ENCODE results near the gene GALNT6.

The GALNT6 gene, protein sequence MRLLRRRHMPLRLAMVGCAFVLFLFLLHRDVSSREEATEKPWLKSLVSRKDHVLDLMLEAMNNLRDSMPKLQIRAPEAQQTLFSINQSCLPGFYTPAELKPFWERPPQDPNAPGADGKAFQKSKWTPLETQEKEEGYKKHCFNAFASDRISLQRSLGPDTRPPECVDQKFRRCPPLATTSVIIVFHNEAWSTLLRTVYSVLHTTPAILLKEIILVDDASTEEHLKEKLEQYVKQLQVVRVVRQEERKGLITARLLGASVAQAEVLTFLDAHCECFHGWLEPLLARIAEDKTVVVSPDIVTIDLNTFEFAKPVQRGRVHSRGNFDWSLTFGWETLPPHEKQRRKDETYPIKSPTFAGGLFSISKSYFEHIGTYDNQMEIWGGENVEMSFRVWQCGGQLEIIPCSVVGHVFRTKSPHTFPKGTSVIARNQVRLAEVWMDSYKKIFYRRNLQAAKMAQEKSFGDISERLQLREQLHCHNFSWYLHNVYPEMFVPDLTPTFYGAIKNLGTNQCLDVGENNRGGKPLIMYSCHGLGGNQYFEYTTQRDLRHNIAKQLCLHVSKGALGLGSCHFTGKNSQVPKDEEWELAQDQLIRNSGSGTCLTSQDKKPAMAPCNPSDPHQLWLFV

DNA sequence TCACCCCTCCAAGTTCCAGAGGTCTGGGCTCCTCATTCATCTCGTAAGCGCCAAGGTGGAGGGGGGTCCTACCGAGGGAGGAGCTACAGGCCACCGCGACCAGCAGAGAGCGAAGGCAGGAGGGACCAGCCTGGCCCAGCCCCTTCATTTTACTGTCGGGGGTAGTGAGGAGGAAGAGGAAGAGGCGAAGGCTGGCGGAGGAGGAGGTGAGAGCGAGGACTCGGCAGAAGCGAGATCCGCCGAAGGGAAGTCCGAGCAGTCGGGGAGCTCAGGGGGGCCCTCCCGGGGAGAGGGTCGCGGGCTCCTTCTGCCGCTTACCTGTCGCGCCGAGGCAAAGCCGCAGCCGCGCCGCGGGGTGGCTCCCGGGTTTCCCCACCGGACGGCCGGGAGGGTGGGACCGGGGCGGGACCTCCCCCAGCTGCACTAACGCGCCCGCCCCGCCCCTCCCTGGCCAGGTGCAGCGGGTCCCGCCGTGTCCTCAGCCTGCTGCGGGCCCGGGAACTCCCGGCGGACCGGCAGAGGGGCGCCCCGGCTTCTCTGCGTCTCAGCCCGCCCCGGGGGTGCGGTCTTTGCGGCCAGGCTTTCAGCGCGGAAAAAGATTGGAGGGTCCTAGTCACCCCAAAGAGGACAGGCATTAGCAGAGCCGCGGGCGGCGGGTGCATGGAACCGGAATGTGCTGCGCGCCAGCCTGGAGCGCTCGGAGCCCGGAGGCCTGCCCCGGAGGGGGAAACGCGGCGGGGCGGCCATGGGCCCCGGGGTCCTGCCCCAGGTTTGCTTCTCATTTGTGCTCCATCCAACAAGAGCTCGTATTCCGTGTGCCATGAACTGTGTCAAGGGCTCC, at the start of gene GALNT6:
Gene GALNT6, minus strand, starts transcription at position 124 of the 841 bp plus-strand sequence. CDS start 11,625 bp downstream, outside the sequence.
- peak in 1 of 2 experiments; percentile 37 for DNase-seq

DNA sequence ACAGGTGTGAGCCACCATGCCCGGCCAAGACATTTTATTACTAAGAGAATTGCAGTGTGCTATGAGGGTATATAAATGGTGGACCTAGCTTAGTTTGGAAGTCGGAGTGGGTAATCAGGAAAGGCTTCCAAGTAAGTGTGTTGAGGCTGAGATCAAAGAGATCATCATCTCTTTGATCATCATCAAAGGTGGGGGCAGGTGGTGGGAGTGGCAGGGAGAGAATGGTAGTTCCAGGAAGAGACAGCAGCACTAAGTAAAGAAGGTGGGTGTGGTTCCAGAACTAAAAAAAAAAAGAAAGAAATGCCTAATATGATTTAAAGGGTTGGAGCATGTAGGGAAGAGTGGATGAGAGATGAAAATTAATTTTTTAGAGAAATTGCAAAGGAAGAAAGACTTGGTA, 48.1 kb upstream of the GALNT6 start:
- DNase-seq, result no peak

DNA sequence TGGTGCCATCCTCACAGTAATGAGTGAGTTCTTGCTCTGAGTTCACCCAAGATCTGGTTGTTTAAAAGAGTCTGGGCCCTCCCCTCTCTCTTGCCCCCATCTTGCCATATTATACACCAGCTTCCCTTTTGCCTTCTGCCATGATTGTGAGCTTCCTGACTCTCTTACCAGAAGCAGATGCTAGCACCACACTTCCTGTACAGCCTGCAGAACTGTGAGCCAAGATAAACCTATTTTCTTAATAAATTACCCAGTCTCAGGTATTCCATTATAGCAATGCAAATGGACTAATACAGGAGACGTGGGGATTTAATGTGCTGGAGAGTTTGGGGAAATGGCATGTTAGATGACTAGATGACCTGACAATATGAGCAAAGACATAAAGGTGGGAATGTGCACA, 46.2 kb upstream of the GALNT6 start:
- DNase-seq, result no peak

DNA sequence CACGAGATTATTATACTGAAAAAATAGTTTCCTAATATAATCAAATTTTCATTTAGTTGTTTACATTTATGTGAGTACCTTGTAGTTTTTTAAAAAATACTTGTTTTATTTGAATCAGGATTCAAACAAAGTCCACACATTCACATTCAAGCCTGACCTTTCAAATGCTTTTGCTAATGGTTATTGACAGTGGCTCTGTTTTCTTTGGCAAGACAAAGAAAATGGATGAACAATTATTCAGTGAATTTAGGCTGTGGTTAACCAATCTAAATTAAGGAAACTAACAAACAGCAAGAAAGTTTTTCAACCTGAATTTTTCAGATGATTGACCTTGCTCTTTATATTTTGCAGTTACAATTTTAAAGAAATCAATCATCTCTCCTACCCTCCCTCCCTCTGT, 43.1 kb upstream of the GALNT6 start:
- DNase-seq, result no peak

DNA sequence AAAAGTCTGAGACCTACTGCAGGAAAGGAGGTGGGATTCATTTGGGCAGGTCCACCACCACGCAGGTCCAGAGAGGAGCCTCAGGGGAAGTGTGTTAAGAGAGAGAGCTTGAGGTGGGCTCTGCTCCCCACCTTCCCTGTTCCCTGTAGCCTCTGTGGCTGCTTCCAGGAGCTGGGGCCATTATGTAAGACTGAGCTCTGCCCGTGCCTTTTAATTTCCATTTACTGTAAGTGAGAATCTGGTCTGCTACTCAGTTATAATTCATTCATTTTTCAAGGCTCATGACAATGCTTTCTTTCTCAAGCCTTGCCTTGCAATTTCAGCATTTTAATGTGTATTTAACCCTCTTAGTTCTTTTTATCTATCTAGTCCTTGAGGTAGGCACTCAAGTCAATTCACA, 41.7 kb upstream of the GALNT6 start:
- DNase-seq, result no peak

DNA sequence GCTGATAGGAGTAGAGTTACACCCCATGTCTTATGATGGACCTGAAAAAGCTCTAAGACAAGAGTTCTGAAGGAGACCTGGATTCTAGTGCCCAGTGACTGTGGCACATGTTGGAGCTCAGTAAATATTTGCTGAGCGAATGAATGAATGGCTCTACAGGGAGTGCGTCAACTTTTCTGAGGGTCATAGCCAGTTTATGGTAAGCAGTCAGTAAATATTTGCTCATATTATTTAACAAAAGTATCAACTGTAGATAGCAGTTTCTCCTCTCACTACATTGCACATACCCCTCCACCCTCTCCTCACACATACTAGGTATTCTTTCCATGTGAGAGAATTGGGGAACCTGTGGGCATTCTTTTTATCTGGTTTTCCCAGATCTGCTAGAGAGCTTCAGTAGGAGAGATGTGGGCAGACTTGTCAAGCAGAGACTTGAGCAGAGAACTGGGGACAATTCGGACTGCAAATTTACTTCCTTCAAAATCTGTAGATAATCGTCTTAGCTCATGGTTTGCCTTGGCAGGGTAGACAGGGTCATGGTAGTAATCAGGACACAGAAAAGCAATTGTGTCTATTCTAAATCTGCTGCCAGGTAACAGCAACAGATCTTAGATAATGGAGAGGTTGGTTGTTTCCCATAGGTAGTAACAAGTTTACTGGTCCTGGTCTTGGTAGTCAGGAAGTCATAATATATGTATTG, 39.1 kb upstream of the GALNT6 start:
- no peak for DNase-seq

DNA sequence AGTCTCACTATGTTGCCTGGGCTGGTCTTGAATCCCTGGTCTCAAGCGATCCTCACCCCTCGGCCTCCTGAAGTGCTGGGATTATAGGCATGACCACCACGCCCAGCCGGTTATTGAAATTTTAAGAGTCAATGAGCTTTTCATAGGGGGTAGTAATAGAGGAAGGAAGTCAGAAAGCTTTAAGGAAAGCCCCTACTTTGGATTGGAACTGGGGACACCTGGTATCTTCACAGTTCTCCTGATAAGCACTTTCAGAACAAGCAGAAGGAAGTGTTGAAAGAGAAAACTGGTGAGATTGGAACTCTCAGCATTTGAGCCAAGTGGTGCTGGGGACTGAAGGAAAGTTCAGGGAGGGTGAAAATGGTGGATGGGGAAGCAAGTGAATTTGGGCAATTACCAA, 38.5 kb upstream of the GALNT6 start:
- no peak for DNase-seq

DNA sequence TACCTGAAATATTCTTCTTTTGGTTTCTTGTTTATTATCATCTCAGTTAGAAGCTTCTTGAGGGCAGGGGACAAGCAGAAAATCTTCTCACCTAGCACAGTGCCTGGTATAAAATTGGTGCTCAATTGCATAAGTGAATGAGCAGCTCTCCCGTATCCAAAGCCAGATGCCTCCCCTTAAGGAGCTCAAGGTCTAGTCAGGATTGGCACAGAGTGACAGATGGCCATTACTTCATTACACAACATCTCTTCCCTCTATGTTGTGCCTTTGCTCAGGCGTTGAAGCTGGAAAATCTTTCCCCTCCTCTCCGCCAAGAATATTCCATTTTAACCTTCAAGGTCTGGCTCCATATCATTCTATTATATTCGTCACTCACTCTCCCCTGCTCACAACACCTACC, 37.0 kb upstream of the GALNT6 start:
- DNase-seq, result no peak

DNA sequence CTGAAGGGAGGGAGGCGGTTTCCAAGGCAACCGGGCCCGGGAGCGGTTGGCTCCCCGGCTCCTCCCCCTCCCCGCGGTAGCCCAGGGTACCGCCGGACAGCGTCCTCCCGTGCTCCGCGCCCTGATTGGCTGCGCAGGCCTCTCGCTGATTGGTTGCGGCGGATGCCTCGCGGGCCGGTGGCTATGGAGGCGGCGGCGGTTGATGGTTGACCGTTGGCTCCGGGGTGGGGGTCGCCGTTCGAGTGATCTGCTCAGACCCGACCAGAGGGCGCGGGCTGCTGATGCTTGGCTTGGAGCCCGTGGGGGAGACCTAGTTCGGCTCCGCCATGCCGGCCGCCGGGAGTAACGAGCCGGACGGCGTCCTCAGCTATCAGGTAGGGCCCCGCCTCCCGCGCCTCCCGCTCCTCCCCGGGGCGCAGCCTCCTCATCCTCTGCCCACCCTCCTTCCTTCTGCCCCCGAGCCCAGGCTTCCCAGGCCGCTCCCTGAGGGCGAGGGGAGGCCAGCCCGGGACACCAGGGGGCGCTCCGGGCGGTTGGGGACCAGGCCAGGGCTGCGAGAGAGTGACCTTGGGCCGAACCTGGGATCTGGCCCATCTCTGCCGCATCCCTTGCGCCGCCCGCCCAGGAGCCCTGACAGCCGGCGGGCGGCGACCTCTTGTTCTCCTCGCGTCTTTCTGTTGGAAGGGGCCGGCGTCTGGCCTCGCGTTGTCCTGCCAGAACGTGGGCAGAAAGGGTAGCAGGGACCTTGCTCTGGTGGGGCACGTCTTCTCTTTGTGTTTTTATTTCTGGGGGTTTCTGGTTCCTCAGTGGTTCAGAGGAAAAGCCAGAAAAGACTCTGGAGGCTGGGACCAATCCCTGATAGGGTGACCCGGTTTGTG, 33.7 kb upstream of the GALNT6 start, which contains the start of gene SLC4A8:
Gene SLC4A8, plus strand, starts transcription at position 170 of the 878 bp plus-strand sequence. Its CDS starts 157 bp downstream, at position 327.
- peak; percentile 69 to 86 for DNase-seq

DNA sequence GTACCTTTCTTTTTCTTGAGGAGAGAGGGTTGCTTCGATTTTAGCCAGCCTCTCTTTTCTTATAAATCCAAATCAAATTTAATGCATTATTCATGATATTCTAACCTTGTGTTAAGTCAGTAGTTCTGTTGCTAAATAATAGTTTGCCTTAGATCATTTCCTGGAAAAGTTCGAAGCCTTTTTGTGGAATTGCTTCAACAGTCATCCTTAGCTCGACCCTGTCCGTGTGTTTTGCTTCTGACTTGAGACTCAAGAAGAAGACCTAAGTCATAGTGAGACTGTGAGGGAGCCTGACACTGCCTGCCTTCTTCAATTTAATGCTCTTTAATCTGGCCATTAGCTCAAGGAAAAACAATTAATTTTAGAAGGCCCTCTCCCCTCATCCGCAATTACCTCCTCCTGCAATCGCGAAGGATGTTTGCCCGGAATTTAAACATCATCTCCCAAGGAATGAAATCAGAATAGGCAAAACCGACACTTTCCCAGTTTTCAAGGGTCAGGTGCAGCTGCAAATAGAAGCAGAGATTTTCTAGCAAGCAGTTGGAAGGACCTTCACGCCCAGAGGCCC, 33.0 kb upstream of the GALNT6 start:
- DNase-seq, result no peak

DNA sequence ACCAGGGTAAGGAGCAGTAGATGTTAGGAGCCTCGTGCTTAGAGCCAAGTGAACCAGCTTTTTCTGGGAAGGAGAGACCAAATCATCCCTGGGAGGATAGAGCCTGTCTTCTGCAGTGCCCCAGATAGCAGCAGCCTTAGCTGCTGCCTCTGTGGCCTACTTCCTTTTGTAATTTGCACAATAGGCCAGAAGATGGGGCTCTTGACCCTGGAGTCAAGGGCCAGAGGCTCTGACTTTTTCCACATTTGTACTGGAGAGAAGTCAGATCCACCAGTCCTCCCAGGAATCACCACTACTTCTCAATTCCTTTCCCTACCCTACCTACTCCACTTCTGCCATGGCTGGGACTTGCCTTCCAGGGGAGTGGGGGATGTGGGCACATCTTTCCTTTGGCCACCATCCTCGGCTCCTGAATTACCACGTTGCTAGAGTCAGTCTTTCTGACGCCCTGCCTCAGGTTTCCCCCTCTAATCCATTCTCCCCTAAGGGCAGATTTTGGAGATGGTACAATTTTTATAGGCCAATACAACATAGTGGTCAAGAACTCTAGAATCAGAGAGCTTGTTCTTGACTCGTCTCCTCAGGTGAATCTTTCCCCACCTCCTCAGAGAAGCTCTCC, 30.2 kb upstream of the GALNT6 start:
- DNase-seq, result peak; percentile 15 to 64

DNA sequence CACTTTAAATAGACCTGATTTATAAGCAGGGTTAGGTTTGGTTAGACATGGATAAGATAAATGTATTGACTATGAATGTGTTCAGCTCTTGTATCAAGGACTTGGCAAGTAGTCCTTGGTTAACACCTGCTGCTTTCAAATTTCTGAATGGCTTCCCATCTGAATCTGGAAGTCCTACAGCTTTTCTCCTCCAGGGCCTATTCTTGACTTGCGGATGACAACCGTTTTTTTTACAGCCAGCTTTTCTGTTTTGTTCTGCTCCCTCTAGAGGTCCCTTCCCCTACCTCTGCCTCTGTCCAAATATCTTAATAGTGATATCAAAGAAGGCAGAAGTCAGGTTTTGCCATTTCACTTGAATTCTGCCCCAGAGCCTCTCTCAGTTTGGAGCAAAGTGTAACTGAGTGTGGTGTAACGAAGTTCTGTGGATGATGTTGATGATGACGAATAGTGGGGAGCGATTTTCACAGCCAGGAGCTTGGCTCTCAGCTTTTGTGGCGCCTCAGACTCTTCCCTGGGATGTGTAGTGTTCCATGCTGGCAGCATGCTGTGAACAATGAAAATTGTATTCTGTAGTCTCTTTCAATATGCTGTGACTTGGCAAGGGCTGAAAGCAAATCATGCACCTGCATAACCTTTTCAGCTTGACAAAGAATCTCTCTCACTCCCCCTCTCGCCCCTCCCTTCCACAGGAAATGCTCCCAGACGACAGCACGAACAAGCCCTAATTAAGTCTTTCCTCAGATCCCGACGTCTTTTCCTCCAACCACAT, 28.4 kb upstream of the GALNT6 start:
- peak in 1 of 2 experiments; percentile 11 for DNase-seq

DNA sequence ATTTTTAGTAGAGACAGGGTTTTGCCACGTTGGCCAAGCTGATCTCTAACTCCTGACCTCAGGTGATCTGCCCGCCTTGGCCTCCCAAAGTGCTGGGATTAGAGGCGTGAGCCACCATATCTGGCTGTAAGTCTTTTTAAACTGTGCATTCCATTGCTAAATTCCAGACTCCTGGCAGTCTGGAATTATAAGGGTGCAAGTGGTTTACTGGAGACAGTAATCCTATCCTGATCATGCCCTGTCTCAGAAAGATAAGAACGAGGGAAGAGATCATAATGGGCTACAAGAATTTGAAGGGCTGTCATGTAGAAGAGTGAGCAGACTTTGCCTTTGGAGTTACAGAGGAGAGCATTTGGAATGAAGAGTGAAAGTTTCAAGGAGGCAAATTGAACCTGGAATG, 26.6 kb upstream of the GALNT6 start:
- no peak for DNase-seq

DNA sequence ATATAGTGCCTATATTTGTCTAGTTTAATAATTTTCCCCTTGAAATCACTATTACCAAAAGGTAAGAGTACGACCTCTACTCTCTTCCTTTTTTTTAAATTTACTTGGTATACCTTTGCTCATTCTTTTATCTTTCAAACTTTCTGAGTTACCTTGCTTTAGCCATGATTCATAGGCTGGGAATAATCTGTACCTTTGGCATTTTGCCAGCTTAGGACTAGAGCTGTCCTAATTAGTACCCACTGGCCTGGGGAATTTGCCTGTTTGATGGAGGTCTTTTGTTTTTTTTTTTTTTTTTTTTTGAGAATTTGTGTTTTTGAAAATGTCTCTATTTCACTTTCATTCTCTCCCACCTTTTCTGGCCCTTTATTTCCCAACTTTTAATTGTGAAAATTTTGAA, 24.7 kb upstream of the GALNT6 start:
- DNase-seq, result no peak

DNA sequence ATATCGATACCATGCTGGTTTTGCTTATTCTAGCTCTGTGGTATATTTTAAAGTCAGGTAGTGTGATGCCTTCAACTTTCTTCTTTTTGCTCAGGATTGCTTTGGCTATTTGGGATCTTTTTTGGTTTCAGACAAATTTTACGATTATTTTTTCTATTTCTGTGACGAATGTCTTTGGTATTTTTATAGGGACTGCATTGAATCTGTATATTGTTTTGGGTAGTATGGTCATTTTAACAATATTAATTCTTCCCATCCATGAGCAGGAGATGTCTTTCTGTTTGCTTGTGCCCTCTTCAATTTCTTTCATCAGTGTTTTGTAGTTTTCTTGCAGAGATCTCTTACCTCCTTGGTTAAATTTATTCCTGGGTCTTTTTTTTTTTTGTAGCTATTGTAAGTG, 22.6 kb upstream of the GALNT6 start:
- DNase-seq, result no peak

DNA sequence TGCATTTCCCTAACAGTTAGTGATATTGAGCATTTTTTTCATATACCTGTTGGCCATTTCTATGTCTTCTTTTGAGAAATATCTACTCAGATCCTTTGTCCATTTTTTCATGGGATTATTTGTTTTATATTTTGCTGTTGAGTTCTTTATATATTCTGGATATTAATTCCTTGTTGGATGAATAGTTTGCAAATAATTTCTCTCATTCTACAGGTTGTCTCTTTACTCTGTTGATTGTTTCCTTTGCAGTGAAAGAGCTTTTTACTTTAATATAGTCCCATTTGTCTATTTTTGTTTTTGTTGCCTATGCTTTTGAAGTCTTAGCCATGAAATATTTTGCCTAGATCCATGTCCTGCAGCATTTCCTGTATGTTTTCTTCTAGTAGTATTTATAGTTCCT, 21.9 kb upstream of the GALNT6 start:
- DNase-seq, result no peak

DNA sequence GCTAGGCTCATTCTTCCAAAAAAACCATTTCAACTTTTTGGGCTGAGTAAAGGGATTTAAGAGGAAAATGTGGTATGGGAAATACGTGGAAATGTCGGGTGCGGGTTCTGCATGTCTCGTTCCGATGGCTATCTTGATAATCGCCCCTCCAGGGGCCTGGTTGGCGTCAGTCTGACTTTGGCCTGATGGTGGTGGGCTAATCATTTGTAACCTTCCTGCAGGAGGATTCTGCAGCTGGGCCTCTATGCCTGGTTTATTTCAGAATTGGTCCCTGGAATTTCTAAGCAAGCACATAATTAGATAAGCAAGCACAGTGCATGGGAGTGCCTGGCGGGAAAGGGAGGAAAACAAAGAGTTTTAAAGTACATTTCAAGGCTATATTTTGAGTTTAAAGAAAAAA, 18.6 kb upstream of the GALNT6 start:
- no peak for DNase-seq

DNA sequence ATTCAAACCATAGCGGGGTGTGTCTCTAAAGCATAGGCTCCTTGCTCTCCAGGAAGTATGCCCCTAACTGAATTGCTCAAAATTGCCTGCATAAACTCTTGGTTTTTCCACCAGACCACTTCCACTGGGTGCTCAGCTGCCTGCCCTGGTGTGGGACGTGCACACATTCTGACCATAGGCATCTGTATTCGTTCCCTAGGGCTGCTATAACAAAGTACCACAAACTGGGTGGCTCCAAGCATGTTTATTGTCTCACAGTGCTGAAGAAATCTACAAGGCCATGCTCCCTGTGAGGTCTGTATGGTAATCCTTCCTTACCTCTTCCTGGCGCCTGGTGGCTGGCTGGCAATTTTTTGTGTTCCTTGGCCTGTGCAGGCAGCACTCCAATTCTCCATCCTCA, 16.4 kb upstream of the GALNT6 start:
- DNase-seq, result no peak

DNA sequence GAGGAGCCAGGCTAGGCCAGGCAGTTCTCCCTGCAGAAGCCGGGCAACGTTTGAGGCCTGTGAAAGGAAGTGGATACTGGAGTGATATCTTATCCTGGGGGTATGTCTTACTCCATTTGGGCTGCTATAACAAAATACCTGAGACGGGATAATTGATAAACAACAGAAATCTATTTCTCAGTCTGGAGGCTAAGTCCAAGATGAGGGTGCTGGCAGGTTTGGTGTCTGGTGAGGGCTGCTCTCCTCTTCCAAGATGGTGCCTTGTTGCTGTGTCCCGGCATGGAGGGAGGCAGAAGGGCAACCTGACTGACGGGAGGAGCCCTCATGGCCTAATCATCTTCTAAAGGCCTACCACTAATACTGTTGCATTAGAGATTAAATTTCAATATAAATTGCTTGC, 15.7 kb upstream of the GALNT6 start:
- no peak for DNase-seq

DNA sequence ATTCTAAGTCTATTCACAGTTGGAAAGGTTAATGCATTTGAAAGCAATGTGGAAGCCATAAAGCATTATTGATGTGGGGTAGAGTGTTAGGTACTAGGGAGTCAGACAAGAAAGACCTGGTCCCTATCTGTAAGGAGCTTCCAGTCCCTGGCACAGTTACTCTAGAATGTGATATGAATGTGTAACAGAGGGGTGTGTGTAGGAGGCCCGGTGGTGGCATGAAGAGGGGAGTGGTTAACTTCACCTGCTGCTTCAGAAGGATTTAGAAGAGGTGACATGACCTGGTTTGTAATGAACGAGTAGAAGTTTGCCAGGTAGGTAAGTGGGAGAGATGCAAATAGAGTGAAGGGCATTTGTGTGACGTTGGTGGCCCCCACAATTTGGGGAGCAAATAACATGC, 15.1 kb upstream of the GALNT6 start:
- DNase-seq, result no peak

Data from SW 1271 (cell line).